ENCODE results near the gene TNFRSF11A.

Gene TNFRSF11A

GRCh38 chr18:62328586-62329525 lies 3.7 kb downstream of the TNFRSF11A start:
- DNase-seq, result no peak
- Histone ChIP-seq H3K27ac (ENCODE audit: low read length) (no peak overlapping the region), H3K4me3 (ENCODE audit: low read length) (no peak overlapping the region), H3K9me2 (replicated peaks; ENCODE audit: insufficient read depth, low read length) (no peaks in the 10 kb centered on the region), H3K27me3 (replicated peaks; ENCODE audit: insufficient read depth, low read length) (no peaks in the 10 kb centered on the region), H3K79me2 (ENCODE audit: low read length) (no peaks in the 10 kb centered on the region), H4K20me1 (ENCODE audit: insufficient read depth, low read length) (no peaks in the 10 kb centered on the region), H3K36me3 (replicated peaks; ENCODE audit: insufficient read depth, low read length) (no peaks in the 10 kb centered on the region), H2AFZ (ENCODE audit: low read length) (no peak overlapping the region), H3F3A (ENCODE audit: insufficient read depth, low read length) (peaks cover 7% of the 10 kb centered on the region; the same call in 1 of the 2 replicates), H3K4me2 (ENCODE audit: low read depth, low read length) (peak overlapping the region; percentile 37; the same call in 1 of the 2 replicates), H3K9ac (ENCODE audit: low read length) (no peak overlapping the region), H3K9me3 (replicated peaks; ENCODE audit: insufficient read depth, low read length) (no peaks in the 10 kb centered on the region), H3K4me1 (ENCODE audit: low read length) (peaks cover 19% of the 10 kb centered on the region; the same call in 1 of the 2 replicates)
- no peak for TF ChIP-seq EZH2phosphoT487 (IDR thresholded peaks at IDR 0.05; ENCODE audit: low read length)
- TF ChIP-seq CTCF (IDR thresholded peaks at IDR 0.05; ENCODE audit: low read length), result no peak
- TF ChIP-seq EZH2 (optimal IDR thresholded peaks at IDR 0.05; ENCODE audit: low read depth, low read length), result no peak

GRCh38 chr18:62329691-62330454 lies 4.8 kb downstream of the TNFRSF11A start:
- Histone ChIP-seq H3K9me2 (replicated peaks; ENCODE audit: insufficient read depth, low read length) (no peaks in the 10 kb centered on the region), H3K79me2 (ENCODE audit: low read length) (no peaks in the 10 kb centered on the region), H4K20me1 (ENCODE audit: insufficient read depth, low read length) (no peaks in the 10 kb centered on the region), H3K4me1 (ENCODE audit: low read length) (peaks cover 19% of the 10 kb centered on the region; the same call in 1 of the 2 replicates), H2AFZ (ENCODE audit: low read length) (peak overlapping the region; percentile 47; the same call in 1 of the 2 replicates), H3K9me3 (replicated peaks; ENCODE audit: insufficient read depth, low read length) (no peaks in the 10 kb centered on the region), H3F3A (ENCODE audit: insufficient read depth, low read length) (no peaks in the 10 kb centered on the region), H3K36me3 (replicated peaks; ENCODE audit: insufficient read depth, low read length) (no peaks in the 10 kb centered on the region), H3K9ac (ENCODE audit: low read length) (no peak overlapping the region), H3K4me2 (ENCODE audit: low read depth, low read length) (peak overlapping the region; percentile 37; the same call in 1 of the 2 replicates), H3K27ac (ENCODE audit: low read length) (peak overlapping the region; percentile 15; the same call in 1 of the 2 replicates), H3K27me3 (replicated peaks; ENCODE audit: insufficient read depth, low read length) (no peaks in the 10 kb centered on the region), H3K4me3 (ENCODE audit: low read length) (no peak overlapping the region)
- peak; percentile 79 for DNase-seq
- TF ChIP-seq EZH2phosphoT487 (IDR thresholded peaks at IDR 0.05; ENCODE audit: low read length) (no peak), EZH2 (optimal IDR thresholded peaks at IDR 0.05; ENCODE audit: low read depth, low read length) (no peak), CTCF (IDR thresholded peaks at IDR 0.05; ENCODE audit: low read length) (no peak)

GRCh38 chr18:62330650-62331049 lies 5.5 kb downstream of the TNFRSF11A start:
- Histone ChIP-seq H3K4me2 (ENCODE audit: low read depth, low read length) (peak overlapping the region; percentile 37; the same call in 1 of the 2 replicates), H3K9me2 (replicated peaks; ENCODE audit: insufficient read depth, low read length) (no peaks in the 10 kb centered on the region)

More at GRCh38 chr18:62330650-62331049, 5.5 kb downstream of the TNFRSF11A start:
- Histone ChIP-seq H3K4me3 (ENCODE audit: low read length) (no peak overlapping the region), H3K27me3 (replicated peaks; ENCODE audit: insufficient read depth, low read length) (no peaks in the 10 kb centered on the region), H3K9me3 (replicated peaks; ENCODE audit: insufficient read depth, low read length) (no peaks in the 10 kb centered on the region), H4K20me1 (ENCODE audit: insufficient read depth, low read length) (no peaks in the 10 kb centered on the region), H3F3A (ENCODE audit: insufficient read depth, low read length) (no peaks in the 10 kb centered on the region), H3K4me1 (ENCODE audit: low read length) (peaks cover 19% of the 10 kb centered on the region; the same call in 1 of the 2 replicates), H3K36me3 (replicated peaks; ENCODE audit: insufficient read depth, low read length) (no peaks in the 10 kb centered on the region), H3K27ac (ENCODE audit: low read length) (no peak overlapping the region), H2AFZ (ENCODE audit: low read length) (no peak overlapping the region), H3K79me2 (ENCODE audit: low read length) (no peaks in the 10 kb centered on the region), H3K9ac (ENCODE audit: low read length) (no peak overlapping the region)
- TF ChIP-seq EZH2phosphoT487 (IDR thresholded peaks at IDR 0.05; ENCODE audit: low read length), result no peak
- no peak for TF ChIP-seq CTCF (IDR thresholded peaks at IDR 0.05; ENCODE audit: low read length)
- no peak for TF ChIP-seq EZH2 (optimal IDR thresholded peaks at IDR 0.05; ENCODE audit: low read depth, low read length)
- no peak for DNase-seq

Measured in MM.1S (cell line).